ENCODE measurements around the gene ZNF688.

ZNF688 gene

DNA sequence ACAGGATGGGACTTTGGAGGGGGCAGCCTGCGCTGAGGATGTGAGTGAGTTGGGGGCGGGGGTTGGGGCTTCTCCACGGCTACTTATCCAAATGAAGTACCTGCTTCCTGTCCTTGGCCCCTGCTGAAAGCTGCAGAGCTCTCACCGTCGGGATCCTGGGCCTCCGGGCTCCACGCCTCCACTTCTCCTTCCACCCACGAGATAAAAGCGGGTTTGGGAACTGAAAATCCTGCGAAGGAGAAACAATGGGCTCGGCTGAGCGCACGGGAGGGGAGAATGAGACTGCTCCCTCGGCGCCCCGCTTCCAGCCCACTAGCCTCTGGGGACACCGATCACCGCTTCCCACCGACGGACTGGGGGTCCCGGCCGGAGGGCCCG lies 13.5 kb upstream of the ZNF688 start:
- no peak for TF ChIP-seq ZFX (IDR thresholded peaks at IDR 0.05; ENCODE audit: borderline replicate concordance)
- TF ChIP-seq CTCF (IDR thresholded peaks at IDR 0.05): no peak
- H3K27ac ChIP-seq: no peak overlapping the region

DNA sequence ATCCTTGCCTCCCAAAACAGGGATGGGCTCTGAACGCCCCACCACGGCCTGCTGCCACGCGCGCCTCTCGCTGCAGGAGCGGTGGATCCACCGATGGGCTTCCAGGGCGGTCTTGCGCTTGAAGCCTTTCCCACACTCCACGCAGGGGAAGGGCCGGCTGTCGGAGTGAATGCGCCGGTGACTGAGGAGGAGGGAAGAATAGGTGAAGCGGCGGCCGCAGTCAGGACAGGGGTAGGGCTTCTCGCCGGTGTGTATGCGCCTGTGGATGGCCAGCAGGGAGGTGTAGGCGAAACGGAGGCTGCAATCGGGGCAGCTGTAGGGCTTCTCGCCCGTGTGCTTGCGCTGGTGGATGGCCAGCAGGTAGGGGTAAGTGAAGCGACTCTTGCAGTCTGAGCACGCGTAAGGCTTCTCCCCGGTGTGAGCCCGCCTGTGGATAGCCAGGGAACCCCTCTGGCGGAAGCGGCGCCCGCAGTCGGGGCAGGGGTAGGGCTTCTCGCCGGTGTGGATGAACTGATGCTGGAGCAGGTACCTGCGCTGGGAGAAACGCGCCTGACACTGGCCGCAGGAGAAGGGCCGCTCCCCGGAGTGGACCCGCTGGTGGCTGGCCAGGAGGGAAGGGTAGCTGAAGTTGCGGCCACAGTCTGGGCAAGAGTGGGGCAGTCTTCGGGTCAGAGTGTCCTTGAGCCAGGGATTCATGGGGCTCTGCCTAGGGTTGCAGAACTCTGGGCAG lies 11.3 kb upstream of the ZNF688 start:
- H3K27ac ChIP-seq: no peak overlapping the region
- no peak for TF ChIP-seq CTCF (IDR thresholded peaks at IDR 0.05)
- TF ChIP-seq ZFX (IDR thresholded peaks at IDR 0.05; ENCODE audit: borderline replicate concordance): no peak

GRCh38 chr16:30581457-30581856 lies 9.9 kb upstream of the ZNF688 start:
- H3K27ac ChIP-seq: no peak overlapping the region
- TF ChIP-seq ZFX (IDR thresholded peaks at IDR 0.05; ENCODE audit: borderline replicate concordance) (no peak), CTCF (IDR thresholded peaks at IDR 0.05) (no peak)

DNA sequence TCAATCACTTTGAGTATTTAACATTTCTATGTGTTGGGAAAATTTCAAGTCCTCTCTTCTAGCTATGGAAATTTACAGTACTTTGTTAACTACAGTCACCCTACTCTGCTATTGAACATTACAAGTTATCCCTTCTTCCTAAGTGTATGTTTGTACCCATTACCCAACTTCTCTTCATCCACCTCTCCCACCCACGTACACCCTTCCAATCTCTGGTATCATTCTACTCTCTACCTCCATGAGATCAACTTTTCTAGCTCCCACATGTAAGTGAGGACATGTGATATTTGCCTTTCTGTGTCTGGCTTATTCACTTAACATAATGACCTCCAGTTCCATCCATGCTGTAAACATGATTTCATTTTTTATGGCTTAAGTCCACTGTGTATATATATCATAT lies 3.2 kb upstream of the ZNF688 start:
- no peak overlapping the region for H3K27ac ChIP-seq
- TF ChIP-seq ZFX (IDR thresholded peaks at IDR 0.05; ENCODE audit: borderline replicate concordance) (no peak), CTCF (IDR thresholded peaks at IDR 0.05) (no peak)

DNA sequence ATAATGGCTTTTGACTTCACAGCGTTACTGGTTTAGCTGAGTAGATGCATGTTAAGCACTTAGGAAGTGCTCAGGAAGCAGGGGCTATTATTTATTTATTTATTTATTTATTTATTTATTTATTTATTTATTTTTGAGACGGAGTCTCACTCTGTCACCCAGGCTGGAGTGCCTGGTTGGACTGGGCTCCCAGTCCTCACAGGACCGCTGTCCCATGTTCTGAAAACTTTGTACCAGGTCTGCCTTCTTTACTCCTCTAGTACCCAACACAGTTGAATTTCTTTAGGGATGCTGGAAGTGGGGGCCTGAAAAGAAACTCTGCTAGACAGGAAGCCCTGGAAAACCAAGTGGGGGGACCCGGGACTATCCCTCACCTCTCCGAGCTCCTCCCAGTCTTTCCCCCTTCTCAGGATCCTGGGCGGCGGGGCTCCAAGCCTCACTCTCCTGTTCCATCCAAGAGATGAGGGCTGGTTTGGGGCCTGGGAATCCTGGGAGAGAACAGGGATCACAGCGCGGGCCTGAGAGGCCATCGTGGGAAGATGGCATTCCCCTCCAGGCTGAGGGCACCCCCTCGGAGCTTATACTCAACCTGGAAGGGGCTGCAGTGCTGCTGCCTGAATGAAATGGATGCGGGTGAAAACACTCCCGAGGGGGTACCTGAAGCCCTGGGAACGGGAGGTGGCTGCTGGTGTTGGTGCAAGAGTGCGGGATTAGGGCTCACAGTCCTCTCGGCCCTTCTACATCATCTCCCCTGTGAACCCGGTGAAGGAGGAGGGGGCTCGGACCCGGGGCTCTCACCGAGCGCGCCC lies 674 bp downstream of the ZNF688 start:
- TF ChIP-seq CTCF (IDR thresholded peaks at IDR 0.05): no peak
- TF ChIP-seq ZFX (IDR thresholded peaks at IDR 0.05; ENCODE audit: borderline replicate concordance): no peak
- H3K27ac ChIP-seq: peak overlapping the region; percentile 89

- TF ChIP-seq CTCF (IDR thresholded peaks at IDR 0.05): no peak
- TF ChIP-seq ZFX (IDR thresholded peaks at IDR 0.05; ENCODE audit: borderline replicate concordance): no peak
- peak overlapping the region; percentile 89; the same call in 1 of the 2 replicates for H3K27ac ChIP-seq
These were observed 1.5 kb downstream of the ZNF688 start for GRCh38 chr16:30569746-30570635.

Data from 22Rv1 (cell line).